AG04449 (cell line): ENCODE data around the gene FOXF1.

Source experiments
- CTCF ChIA-PET: fragments of 350-600 bp; formaldehyde crosslinking; extraction: SDS; loops from one replicate; lab custom pipeline; 2021; ENCODE audit warnings: antibody characterized with exemption; lab: Yijun Ruan, JAX
- POLR2A ChIA-PET: fragments of 400-600, 350-600 bp; formaldehyde crosslinking; extraction: SDS; loops from one replicate; lab custom pipeline; 2020; ENCODE audit warnings: antibody characterized with exemption, inconsistent platforms; lab: Yijun Ruan, JAX
- DNase-seq: peaks from one replicate; pipeline ENCODE4 v3.0.0-alpha.2; 2010; ENCODE audit warnings: low read depth, low spot score
- H3K4me3 ChIP-seq: 2 replicates; pipeline ENCODE4 v1.5.1; 2011; ENCODE audit warnings: low read depth, mild to moderate bottlenecking, control low read depth, low read length
- TF ChIP-seq, protein P1 (sequence below): IDR thresholded peaks from one replicate; pipeline ENCODE4 v1.5.1; 2011; ENCODE audit warnings: mild to moderate bottlenecking, moderate library complexity, low read length, control low read depth, inconsistent platforms; ENCODE audit not compliant: insufficient read depth; ENCODE audit errors: missing control alignments

FOXF1 gene

DNA sequence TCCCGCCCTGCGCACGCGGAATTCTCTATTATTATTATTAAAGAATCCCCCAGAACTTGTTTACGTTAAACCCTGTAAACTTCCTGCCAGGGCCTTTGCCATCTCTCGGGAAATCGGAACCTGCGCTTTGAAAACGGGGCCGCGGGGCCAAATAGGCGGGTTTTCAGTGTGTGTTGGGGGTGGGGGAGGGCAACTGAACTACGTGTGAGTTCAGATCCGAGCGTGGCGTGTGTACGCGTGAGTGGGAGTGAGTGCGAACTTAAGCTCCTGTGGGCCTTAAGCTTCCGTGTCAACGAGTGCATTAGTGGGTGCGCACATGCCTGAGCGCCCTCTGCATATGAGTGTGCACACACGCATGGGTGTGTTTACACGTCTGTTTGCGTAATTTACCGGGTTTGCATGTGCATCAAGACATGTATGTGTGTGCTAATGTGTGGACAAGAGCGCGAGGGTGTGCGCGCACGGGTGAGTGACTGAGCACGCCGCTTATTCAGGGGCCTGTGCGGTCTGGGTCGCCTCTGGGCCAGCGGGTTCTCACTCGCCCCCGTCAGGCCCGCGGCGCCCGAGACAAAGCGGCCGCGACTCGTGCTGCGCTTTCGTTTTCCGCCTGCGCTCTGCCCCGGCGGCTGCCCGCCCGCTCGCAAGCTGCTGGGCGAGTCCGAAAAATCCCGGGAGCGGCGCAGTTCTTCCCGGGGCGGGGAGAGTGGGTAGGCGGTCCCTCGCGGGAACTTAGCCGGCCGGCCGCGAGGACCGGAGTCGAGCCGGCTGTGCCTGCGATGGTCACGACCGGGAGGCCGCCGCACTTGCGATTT lies 1.2 kb upstream of the FOXF1 start:
- DNase-seq = no peak
- peak overlapping the region; percentile 64 for H3K4me3 ChIP-seq
- TF ChIP-seq, protein P1, sequence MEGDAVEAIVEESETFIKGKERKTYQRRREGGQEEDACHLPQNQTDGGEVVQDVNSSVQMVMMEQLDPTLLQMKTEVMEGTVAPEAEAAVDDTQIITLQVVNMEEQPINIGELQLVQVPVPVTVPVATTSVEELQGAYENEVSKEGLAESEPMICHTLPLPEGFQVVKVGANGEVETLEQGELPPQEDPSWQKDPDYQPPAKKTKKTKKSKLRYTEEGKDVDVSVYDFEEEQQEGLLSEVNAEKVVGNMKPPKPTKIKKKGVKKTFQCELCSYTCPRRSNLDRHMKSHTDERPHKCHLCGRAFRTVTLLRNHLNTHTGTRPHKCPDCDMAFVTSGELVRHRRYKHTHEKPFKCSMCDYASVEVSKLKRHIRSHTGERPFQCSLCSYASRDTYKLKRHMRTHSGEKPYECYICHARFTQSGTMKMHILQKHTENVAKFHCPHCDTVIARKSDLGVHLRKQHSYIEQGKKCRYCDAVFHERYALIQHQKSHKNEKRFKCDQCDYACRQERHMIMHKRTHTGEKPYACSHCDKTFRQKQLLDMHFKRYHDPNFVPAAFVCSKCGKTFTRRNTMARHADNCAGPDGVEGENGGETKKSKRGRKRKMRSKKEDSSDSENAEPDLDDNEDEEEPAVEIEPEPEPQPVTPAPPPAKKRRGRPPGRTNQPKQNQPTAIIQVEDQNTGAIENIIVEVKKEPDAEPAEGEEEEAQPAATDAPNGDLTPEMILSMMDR = no peak
- POLR2A ChIA-PET = interaction anchor here (0.7 to 1.5 kb wide), 3 partner anchors 50 to 184 kb away, joined by 3 to 4 read pairs (median 4); no protein-coding TSS in a partner anchor
- CTCF ChIA-PET = interaction anchor here (1.0 to 1.5 kb wide), 3 partner anchors 11 to 167 kb away, joined by 3 to 7 read pairs (median 4); no protein-coding TSS in a partner anchor

- CTCF ChIA-PET = interaction anchor here (1.0 to 1.3 kb wide), 4 partner anchors 10 to 437 kb away, joined by 3 to 7 read pairs (median 5); no protein-coding TSS in a partner anchor
- TF ChIP-seq, protein P1 = no peak
- H3K4me3 ChIP-seq = peak overlapping the region; percentile 64
- DNase-seq = no peak
- POLR2A ChIA-PET = interaction anchor here (0.7 to 1.5 kb wide), 3 partner anchors 51 to 184 kb away, joined by 3 to 4 read pairs (median 4); no protein-coding TSS in a partner anchor
Measured at GRCh38 chr16:86509759-86510464, 415 bp upstream of the FOXF1 start.

DNA sequence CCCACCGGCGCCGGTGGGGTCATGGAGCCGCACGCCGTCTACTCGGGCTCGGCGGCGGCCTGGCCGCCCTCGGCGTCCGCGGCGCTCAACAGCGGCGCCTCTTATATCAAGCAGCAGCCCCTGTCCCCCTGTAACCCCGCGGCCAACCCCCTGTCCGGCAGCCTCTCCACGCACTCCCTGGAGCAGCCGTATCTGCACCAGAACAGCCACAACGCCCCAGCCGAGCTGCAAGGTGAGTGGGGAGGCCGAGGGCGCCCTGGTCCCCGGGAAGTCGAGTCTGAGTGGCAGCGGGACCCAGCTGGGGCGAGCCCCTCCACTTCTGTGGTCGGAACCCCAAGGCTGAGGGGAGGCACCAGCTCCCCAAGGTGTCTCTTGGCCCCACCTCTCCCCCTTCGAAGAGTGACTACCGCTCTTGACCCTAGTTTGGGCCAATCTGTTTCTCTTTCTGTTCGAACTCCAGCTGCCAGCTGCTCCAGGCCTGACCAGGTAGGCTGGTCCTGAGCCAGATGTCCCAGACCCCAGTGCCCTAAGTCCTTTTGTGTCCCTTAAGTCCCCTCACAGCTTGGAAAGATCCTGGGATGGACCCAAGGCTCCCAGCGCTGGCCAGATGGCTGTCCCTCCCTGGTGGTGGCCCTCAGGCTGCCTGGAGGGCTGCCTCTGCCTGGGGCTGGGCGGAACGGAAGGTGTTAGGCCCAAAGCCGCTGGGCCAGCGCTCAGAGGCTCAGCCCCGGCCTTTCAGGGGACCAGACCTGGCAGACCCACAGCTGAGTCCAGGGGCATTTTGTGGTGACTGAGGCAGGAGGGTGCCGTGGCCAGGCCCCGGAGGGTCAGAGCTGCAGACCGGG lies 1.2 kb downstream of the FOXF1 start:
- DNase-seq = no peak
- H3K4me3 ChIP-seq = peak overlapping the region; percentile 64
- POLR2A ChIA-PET = interaction anchor here (0.5 kb wide), 1 partner anchor 438 kb away, joined by 3 read pairs; no protein-coding TSS in a partner anchor
- TF ChIP-seq, protein P1 = no peak
- CTCF ChIA-PET = interaction anchor here (0.9 to 2.5 kb wide), 4 partner anchors 9 to 439 kb away, joined by 3 to 18 read pairs (median 6); no protein-coding TSS in a partner anchor

GRCh38 chr16:86512301-86512859 lies 2.1 kb downstream of the FOXF1 start:
- TF ChIP-seq, protein P1 = no peak
- ChIA-PET POLR2A (no interaction called here), CTCF (interaction anchor here (1.6 to 2.5 kb wide), 2 partner anchors 8 to 440 kb away, joined by 8 to 18 read pairs; no protein-coding TSS in a partner anchor)
- peak overlapping the region; percentile 64 for H3K4me3 ChIP-seq
- no peak for DNase-seq

GRCh38 chr16:86512860-86513470 lies 2.6 kb downstream of the FOXF1 start:
- TF ChIP-seq, protein P1 = no peak
- H3K4me3 ChIP-seq = peak overlapping the region; percentile 64
- POLR2A ChIA-PET = no interaction called here
- DNase-seq = no peak
- CTCF ChIA-PET = interaction anchor here (2.5 kb wide), 1 partner anchor 440 kb away, joined by 18 read pairs; no protein-coding TSS in a partner anchor
